Esophagus squamous epithelium (tissue), 4 donors: ENCODE data around the gene LDAH.

Experiments used
- CTCF ChIP-seq, 6 experiments: fragments of 450-650 bp in 4 of 6; fragments of 200-600 bp in 2 of 6; sonication (generic) in 2 of 6; IDR thresholded peaks; one replicate each; pipeline ENCODE4 v1.5.1; 2016 to 2019; ENCODE audit warnings: antibody characterized with exemption in 6 of 6, mild to moderate bottlenecking in 4 of 6, moderate library complexity in 4 of 6
- POLR2A ChIP-seq, 4 donors: fragments of 450-650 bp; IDR thresholded peaks; one replicate each; pipeline ENCODE4 v1.6.1; 2017; ENCODE audit warnings: antibody characterized with exemption in 4 of 4, mild to moderate bottlenecking in 4 of 4, moderate library complexity in 3 of 4

- TF ChIP-seq CTCF (IDR thresholded peaks at IDR 0.05) (peak in 1 of 6 experiments; percentile 28), POLR2A (IDR thresholded peaks at IDR 0.05) (peak in 2 of 4 donors; percentile 22 to 60)
These were observed at the start of gene LDAH for GRCh38 chr2:20822535-20823490.
